IgD-negative memory B cell (primary cell): ENCODE data around the gene STXBP5. TPM values are rescaled to one million over a fixed set of nuclear protein-coding genes. Genes with fewer than 3 reads are reported as not detected.
"Not testable (repeated sequence)": the region's sequence is repeated elsewhere in the genome, so short reads cannot be mapped to it uniquely, and the experiment has no call there.

Experiments used
- H3K27ac Mint-ChIP-seq, 3 donors: one replicate each; pipeline ENCODE4 v1.8.0; 2020 to 2022; ENCODE audit warnings: mild to moderate bottlenecking in 3 of 3, mixed read lengths in 3 of 3, moderate library complexity in 1 of 3
- H3K27me3 Mint-ChIP-seq: one replicate; pipeline ENCODE4 v1.8.0; 2021; ENCODE audit warnings: mixed read lengths
- H3K36me3 Mint-ChIP-seq: one replicate; pipeline ENCODE4 v1.8.0; 2020; ENCODE audit warnings: mild to moderate bottlenecking, mixed read lengths
- H3K4me1 Mint-ChIP-seq, 3 donors: one replicate each; pipeline ENCODE4 v1.8.0; 2020 to 2022; ENCODE audit warnings: mixed read lengths in 3 of 3, mild to moderate bottlenecking in 1 of 3
- H3K4me3 Mint-ChIP-seq, 4 donors: one replicate each; pipeline ENCODE4 v1.8.0; 2020 to 2022; ENCODE audit warnings: mild to moderate bottlenecking in 4 of 4, mixed read lengths in 4 of 4, moderate library complexity in 3 of 4
- H3K9me3 Mint-ChIP-seq, 3 donors: one replicate each; pipeline ENCODE4 v1.8.0; 2020 to 2021; ENCODE audit warnings: mixed read lengths in 3 of 3, mild to moderate bottlenecking in 1 of 3
- polyA plus RNA-seq: library from polyadenylated mRNA; unstranded; fragments of 300-500 nt; fragmentation: Illumina TruSeq; gene quantifications from one replicate; pipeline ENCODE4 v1.2.3, GENCODE V29; 2021

The STXBP5 gene
- polyA plus RNA-seq, 1 donor from 2014 or later, result 1.2 TPM

- Mint-ChIP-seq H3K27me3 (no peaks in the 10 kb centered on the region), H3K36me3 (peaks cover 18% of the 10 kb centered on the region), H3K4me3 (no peak overlapping the region), H3K27ac (no peak overlapping the region), H3K4me1 (peaks cover 0 to 2% (median 0%) of the 10 kb centered on the region in 3 donors), H3K9me3 (peaks cover 0 to 2% (median 0%) of the 10 kb centered on the region in 3 donors)
Observed at GRCh38 chr6:147361311-147361981, 157.2 kb downstream of the STXBP5 start.

DNA sequence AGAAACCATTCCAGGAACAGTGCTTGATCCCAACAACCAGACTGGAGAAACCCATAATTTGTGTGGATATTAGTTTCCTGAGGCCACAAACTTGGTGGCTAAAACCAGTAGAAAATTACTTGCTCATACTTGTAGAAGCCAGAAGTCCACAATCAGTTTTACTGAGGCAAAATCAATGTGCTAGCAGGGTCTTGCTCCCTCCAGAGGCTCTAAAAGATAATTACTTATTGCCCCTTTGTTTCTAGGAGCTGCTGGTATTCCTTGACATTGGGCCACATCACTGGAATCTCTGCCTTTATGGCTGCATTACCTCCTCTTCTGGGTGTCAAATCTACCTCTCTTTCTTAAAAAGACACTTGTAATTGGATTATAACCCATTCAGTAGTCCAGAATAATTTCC lies 162.1 kb downstream of the STXBP5 start:
- peaks cover 7% of the 10 kb centered on the region for H3K36me3 Mint-ChIP-seq
- H3K27me3 Mint-ChIP-seq, result no peaks in the 10 kb centered on the region
- no peaks in the 10 kb centered on the region for H3K9me3 Mint-ChIP-seq

GRCh38 chr6:147371325-147371724 lies 167.1 kb downstream of the STXBP5 start:
- Mint-ChIP-seq H3K4me1 (no peaks in the 10 kb centered on the region), H3K4me3 (no peak overlapping the region), H3K36me3 (peaks cover 14% of the 10 kb centered on the region), H3K9me3 (no peaks in the 10 kb centered on the region), H3K27me3 (no peaks in the 10 kb centered on the region), H3K27ac (no peak overlapping the region)

More for the DNA sequence above, 162.1 kb downstream of the STXBP5 start:
- no peak overlapping the region for H3K4me3 Mint-ChIP-seq
- H3K27ac Mint-ChIP-seq, result no peak overlapping the region
- H3K4me1 Mint-ChIP-seq, result no peaks in the 10 kb centered on the region

DNA sequence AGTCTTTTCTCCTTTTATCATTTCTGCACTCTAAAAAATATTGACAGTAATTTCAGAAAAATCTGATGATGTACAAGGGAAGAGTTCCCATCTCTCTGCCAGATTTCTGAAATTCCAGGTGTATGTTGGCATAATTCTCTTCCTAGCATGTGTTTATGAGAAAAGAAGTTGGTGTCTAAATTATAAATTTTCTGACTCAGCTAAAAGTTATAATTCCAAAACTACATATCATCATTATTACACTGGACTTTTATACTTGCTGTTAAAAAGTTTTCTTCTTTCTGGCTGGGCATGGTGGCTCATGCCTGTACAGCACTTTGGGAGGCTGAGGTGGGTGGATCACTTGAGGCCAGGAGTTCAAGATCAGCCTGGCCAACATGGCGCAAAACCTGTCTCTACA lies 168.6 kb downstream of the STXBP5 start:
- H3K4me1 Mint-ChIP-seq, result no peaks in the 10 kb centered on the region
- H3K27ac Mint-ChIP-seq, result no peak overlapping the region
- H3K4me3 Mint-ChIP-seq, result no peak overlapping the region
- no peaks in the 10 kb centered on the region for H3K27me3 Mint-ChIP-seq
- H3K9me3 Mint-ChIP-seq, result no peaks in the 10 kb centered on the region
- H3K36me3 Mint-ChIP-seq, result peaks cover 15% of the 10 kb centered on the region

DNA sequence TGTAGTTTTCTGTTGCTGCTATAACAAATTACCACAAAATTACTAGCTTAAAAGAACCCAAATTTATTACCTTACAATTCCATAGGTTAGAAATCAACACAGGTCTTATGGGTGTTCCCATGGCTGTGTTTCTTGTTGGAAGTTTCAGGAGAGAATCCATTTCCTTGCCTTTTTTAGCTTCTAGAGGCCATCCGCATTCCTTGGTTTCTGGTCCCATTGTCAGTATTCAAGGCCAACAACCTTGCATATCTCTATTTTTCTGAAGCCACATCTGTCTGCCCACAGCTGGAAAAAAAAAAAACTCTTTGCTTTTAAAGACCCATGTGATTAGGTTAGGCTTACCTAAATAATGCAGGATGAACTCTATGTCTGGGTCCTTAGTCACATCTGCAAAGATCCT lies 174.6 kb downstream of the STXBP5 start:
- Mint-ChIP-seq H3K9me3 (peaks cover 1 to 6% (median 2%) of the 10 kb centered on the region in 3 donors), H3K36me3 (peaks cover 16% of the 10 kb centered on the region), H3K4me1 (no peaks in the 10 kb centered on the region), H3K4me3 (no peak overlapping the region), H3K27ac (no peak overlapping the region), H3K27me3 (no peaks in the 10 kb centered on the region)

DNA sequence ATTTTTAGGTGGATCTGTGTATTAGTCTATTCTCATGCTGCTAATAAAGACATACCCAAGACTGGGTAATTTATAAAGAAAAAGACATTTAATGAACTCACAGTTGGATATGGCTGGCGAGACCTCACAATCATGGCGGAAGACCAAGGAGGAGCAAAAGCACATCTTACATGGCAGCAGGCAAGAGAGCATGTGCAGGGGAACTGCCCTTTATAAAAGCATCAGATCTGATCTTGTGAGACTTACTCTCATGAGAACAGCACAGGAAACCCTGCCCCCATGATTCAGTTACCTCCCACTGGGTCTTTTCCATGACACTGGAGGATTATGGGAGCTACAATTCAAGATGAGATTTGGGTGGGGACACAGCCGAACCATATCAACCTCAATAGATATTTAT lies 176.6 kb downstream of the STXBP5 start:
- H3K27ac Mint-ChIP-seq, H3K4me1 Mint-ChIP-seq, H3K4me3 Mint-ChIP-seq, H3K27me3 Mint-ChIP-seq, H3K9me3 Mint-ChIP-seq: not testable (repeated sequence)
- H3K36me3 Mint-ChIP-seq, result peaks cover 14% of the 10 kb centered on the region

DNA sequence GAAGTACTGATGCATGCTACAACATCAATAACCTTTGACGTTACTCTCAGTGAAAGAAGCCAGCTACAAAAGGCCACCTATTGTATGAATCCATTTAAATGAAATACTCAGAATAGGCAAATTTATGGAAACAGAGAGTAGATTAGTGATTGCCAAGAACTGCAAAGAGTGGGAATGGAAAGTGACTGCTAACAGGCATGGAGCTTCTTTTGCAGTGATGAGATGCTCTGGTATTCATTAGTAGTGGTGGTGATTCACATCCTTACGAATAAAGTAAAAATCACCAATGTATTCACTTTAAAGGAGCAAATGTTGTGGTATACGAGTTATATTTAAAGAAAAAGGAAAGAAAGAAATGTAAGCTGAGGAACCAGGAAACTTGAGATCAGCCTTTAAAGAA lies 177.5 kb downstream of the STXBP5 start:
- peaks cover 14% of the 10 kb centered on the region for H3K36me3 Mint-ChIP-seq

GRCh38 chr6:147382945-147383554 lies 178.8 kb downstream of the STXBP5 start:
- Mint-ChIP-seq H3K27me3 (no peaks in the 10 kb centered on the region), H3K9me3 (peaks cover 1 to 6% (median 2%) of the 10 kb centered on the region in 3 donors), H3K36me3 (peaks cover 12% of the 10 kb centered on the region), H3K4me1 (no peaks in the 10 kb centered on the region), H3K27ac (no peak overlapping the region), H3K4me3 (no peak overlapping the region)

More for the DNA sequence above, 177.5 kb downstream of the STXBP5 start:
- no peaks in the 10 kb centered on the region for H3K4me1 Mint-ChIP-seq
- H3K27me3 Mint-ChIP-seq, result no peaks in the 10 kb centered on the region
- H3K27ac Mint-ChIP-seq, result no peak overlapping the region
- peak overlapping the region in 1 of 4 donors; percentile 13 for H3K4me3 Mint-ChIP-seq
- peaks cover 1 to 6% (median 2%) of the 10 kb centered on the region in 3 donors for H3K9me3 Mint-ChIP-seq

- Mint-ChIP-seq H3K4me1 (no peaks in the 10 kb centered on the region), H3K27ac (no peak overlapping the region), H3K36me3 (peaks cover 12% of the 10 kb centered on the region), H3K9me3 (peaks cover 1 to 2% (median 2%) of the 10 kb centered on the region in 3 donors), H3K27me3 (no peaks in the 10 kb centered on the region), H3K4me3 (no peak overlapping the region)
Observed at GRCh38 chr6:147384029-147384428, 179.8 kb downstream of the STXBP5 start.

GRCh38 chr6:147384737-147385710 lies 180.8 kb downstream of the STXBP5 start:
- Mint-ChIP-seq H3K27me3 (no peaks in the 10 kb centered on the region), H3K27ac (no peak overlapping the region), H3K4me1 (no peaks in the 10 kb centered on the region), H3K9me3 (peaks cover 0 to 2% (median 1%) of the 10 kb centered on the region in 3 donors), H3K36me3 (peaks cover 12% of the 10 kb centered on the region), H3K4me3 (no peak overlapping the region)

DNA sequence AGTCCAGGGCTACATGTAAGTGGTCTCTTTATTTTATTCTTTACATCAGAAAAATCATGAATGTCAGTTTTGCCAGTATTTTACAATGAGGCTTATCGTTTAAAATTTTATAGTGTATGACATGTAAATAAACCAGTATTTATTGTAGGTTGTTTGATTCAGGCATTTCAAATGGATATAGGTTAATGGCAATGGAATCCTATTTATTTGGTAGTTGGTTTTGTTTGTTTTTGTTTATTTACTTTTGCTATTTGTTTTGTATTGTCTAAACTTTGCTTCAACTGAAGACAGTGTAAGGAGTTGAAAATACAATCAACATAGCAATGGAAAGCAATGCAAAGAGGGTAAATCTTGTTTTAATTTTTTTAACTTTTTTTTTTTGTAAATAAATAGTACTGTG lies 185.2 kb downstream of the STXBP5 start:
- Mint-ChIP-seq H3K9me3 (no peaks in the 10 kb centered on the region), H3K4me1 (peaks cover 2 to 7% (median 6%) of the 10 kb centered on the region in 3 donors), H3K27ac (no peak overlapping the region), H3K36me3 (peaks cover 1% of the 10 kb centered on the region), H3K4me3 (no peak overlapping the region), H3K27me3 (no peaks in the 10 kb centered on the region)

- Mint-ChIP-seq H3K27ac (no peak overlapping the region), H3K27me3 (no peaks in the 10 kb centered on the region), H3K4me1 (peaks cover 2 to 7% (median 6%) of the 10 kb centered on the region in 3 donors), H3K9me3 (no peaks in the 10 kb centered on the region), H3K4me3 (no peak overlapping the region), H3K36me3 (peaks cover 1% of the 10 kb centered on the region)
Observed at GRCh38 chr6:147390909-147391536, 186.8 kb downstream of the STXBP5 start.

GRCh38 chr6:147392917-147393625 lies 188.9 kb downstream of the STXBP5 start:
- peaks cover 4% of the 10 kb centered on the region for H3K27me3 Mint-ChIP-seq
- no peaks in the 10 kb centered on the region for H3K9me3 Mint-ChIP-seq
- no peak overlapping the region for H3K27ac Mint-ChIP-seq
- H3K4me1 Mint-ChIP-seq, result peaks cover 2 to 7% (median 6%) of the 10 kb centered on the region in 3 donors
- H3K4me3 Mint-ChIP-seq, result peak overlapping the region in 1 of 4 donors; percentile 10
- no peaks in the 10 kb centered on the region for H3K36me3 Mint-ChIP-seq

- no peaks in the 10 kb centered on the region for H3K36me3 Mint-ChIP-seq
- H3K27me3 Mint-ChIP-seq, result peaks cover 4% of the 10 kb centered on the region
- H3K4me3 Mint-ChIP-seq, result no peak overlapping the region
- H3K9me3 Mint-ChIP-seq, result peaks cover 0 to 2% (median 0%) of the 10 kb centered on the region in 3 donors
- no peak overlapping the region for H3K27ac Mint-ChIP-seq
- H3K4me1 Mint-ChIP-seq, result peaks cover 2 to 7% (median 6%) of the 10 kb centered on the region in 3 donors
Observed at GRCh38 chr6:147395158-147395557, 190.9 kb downstream of the STXBP5 start.
